ENCODE measurements around the gene COL23A1. TPM values are rescaled to one million over a fixed set of nuclear protein-coding genes. Genes with fewer than 3 reads are reported as not detected.

The COL23A1 gene
- polyA plus RNA-seq, 1 donor (not counting 4 experiments of a cell fraction or from before 2014, with no cell fraction given), result not detected

DNA sequence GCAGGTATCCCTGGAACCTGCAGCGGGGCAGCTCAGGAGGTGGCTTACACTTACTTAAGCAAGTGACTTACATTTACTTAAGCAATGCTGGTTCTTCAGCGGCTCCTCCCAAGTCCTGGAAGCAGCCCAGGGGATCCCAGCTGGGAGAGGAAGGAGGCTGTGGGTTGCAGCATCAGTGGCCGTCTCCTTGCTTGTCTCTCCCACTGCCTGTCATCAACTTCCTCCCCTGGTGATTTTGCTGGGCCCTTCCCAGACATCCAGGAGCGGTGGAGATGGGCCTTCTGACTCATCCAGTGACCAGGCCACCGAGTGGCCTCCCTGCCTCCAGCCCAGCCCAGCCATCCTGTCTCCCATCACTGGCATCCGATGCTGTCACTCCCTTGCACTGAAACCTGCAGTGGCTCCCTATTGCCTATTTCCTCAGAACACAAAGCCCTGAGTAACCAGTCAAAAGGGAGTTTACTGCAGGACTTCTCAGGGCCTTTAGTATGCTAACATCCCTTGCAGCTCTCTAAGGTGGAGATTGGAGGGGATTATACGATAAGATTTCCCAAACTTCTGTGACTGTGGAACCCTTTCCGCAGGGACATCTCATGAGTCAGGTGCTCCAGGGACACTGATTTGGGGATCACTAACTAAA lies 201.7 kb downstream of the COL23A1 start:
- no peak for FAIRE-seq
- no peaks in the 10 kb centered on the region for H3K4me1 ChIP-seq (ENCODE audit: control insufficient read depth, extremely low read depth, insufficient read depth, low read length)

GRCh38 chr5:178387856-178388190 lies 202.4 kb downstream of the COL23A1 start:
- no peaks in the 10 kb centered on the region for H3K9me1 ChIP-seq (ENCODE audit: control insufficient read depth, extremely low read depth, insufficient read depth, low read length)
- no peaks in the 10 kb centered on the region for H3K9me3 ChIP-seq (ENCODE audit: control insufficient read depth, low read depth, low read length)
- H3K4me3 ChIP-seq (ENCODE audit: control insufficient read depth in 2 of 3, extremely low read depth in 1 of 3, insufficient read depth in 2 of 3, low read depth in 1 of 3, low read length in 3 of 3), result no peak overlapping the region
- no peak overlapping the region for H3K9ac ChIP-seq (ENCODE audit: control insufficient read depth, extremely low read depth, insufficient read depth, low read length)
- H3K27ac ChIP-seq (ENCODE audit: control insufficient read depth, insufficient read depth, low read length), result no peak overlapping the region
- FAIRE-seq, result no peak
- no peak overlapping the region for H3K4me2 ChIP-seq (ENCODE audit: control insufficient read depth, extremely low read depth, insufficient read depth, low read depth, low read length)
- dilution Hi-C loops (cut with MboI; ENCODE audit: extremely low pct_ligation_motif_present, low sequenced_read_pairs), result no loop called here
- DNase-seq (ENCODE audit: low read depth, low spot score), result no peak
- TF ChIP-seq CTCF (optimal IDR thresholded peaks at IDR 0.05 in 1 of 3, IDR thresholded peaks at IDR 0.05 in 1 of 3, conservative IDR thresholded peaks at IDR 0.05 in 1 of 3; ENCODE audit: extremely low read depth in 1 of 3, insufficient read depth in 2 of 3, low read length in 3 of 3) (no peak), EZH2 (IDR thresholded peaks at IDR 0.05; ENCODE audit: low read length) (no peak)
- H4K20me1 ChIP-seq (ENCODE audit: control insufficient read depth, extremely low read depth, insufficient read depth, low read length), result no peaks in the 10 kb centered on the region
- H3K36me3 ChIP-seq (ENCODE audit: control insufficient read depth in 2 of 2, extremely low read depth in 1 of 2, insufficient read depth in 2 of 2, low read length in 2 of 2), result no peaks in the 10 kb centered on the region
- no peaks in the 10 kb centered on the region for H3K4me1 ChIP-seq (ENCODE audit: control insufficient read depth, extremely low read depth, insufficient read depth, low read length)
- H3K27me3 ChIP-seq (ENCODE audit: control insufficient read depth, extremely low read depth, insufficient read depth, low read length), result no peaks in the 10 kb centered on the region
- H2AFZ ChIP-seq (ENCODE audit: control insufficient read depth, low read length), result no peak overlapping the region
- no peaks in the 10 kb centered on the region for H3K79me2 ChIP-seq (ENCODE audit: control insufficient read depth, insufficient read depth, low read length)

More for the DNA sequence above, 201.7 kb downstream of the COL23A1 start:
- no peaks in the 10 kb centered on the region for H3K9me1 ChIP-seq (ENCODE audit: control insufficient read depth, extremely low read depth, insufficient read depth, low read length)
- no peak overlapping the region for H2AFZ ChIP-seq (ENCODE audit: control insufficient read depth, low read length)
- no peak overlapping the region for H3K9ac ChIP-seq (ENCODE audit: control insufficient read depth, extremely low read depth, insufficient read depth, low read length)
- TF ChIP-seq CTCF (optimal IDR thresholded peaks at IDR 0.05 in 1 of 3, IDR thresholded peaks at IDR 0.05 in 1 of 3, conservative IDR thresholded peaks at IDR 0.05 in 1 of 3; ENCODE audit: extremely low read depth in 1 of 3, insufficient read depth in 2 of 3, low read length in 3 of 3) (no peak), EZH2 (IDR thresholded peaks at IDR 0.05; ENCODE audit: low read length) (no peak)
- H3K27me3 ChIP-seq (ENCODE audit: control insufficient read depth, extremely low read depth, insufficient read depth, low read length), result no peaks in the 10 kb centered on the region
- no peaks in the 10 kb centered on the region for H3K9me3 ChIP-seq (ENCODE audit: control insufficient read depth, low read depth, low read length)
- no peaks in the 10 kb centered on the region for H3K79me2 ChIP-seq (ENCODE audit: control insufficient read depth, insufficient read depth, low read length)
- no peak overlapping the region for H3K27ac ChIP-seq (ENCODE audit: control insufficient read depth, insufficient read depth, low read length)
- H3K4me2 ChIP-seq (ENCODE audit: control insufficient read depth, extremely low read depth, insufficient read depth, low read depth, low read length), result no peak overlapping the region
- no peaks in the 10 kb centered on the region for H3K36me3 ChIP-seq (ENCODE audit: control insufficient read depth in 2 of 2, extremely low read depth in 1 of 2, insufficient read depth in 2 of 2, low read length in 2 of 2)
- no peak overlapping the region for H3K4me3 ChIP-seq (ENCODE audit: control insufficient read depth in 2 of 3, extremely low read depth in 1 of 3, insufficient read depth in 2 of 3, low read depth in 1 of 3, low read length in 3 of 3)
- no peaks in the 10 kb centered on the region for H4K20me1 ChIP-seq (ENCODE audit: control insufficient read depth, extremely low read depth, insufficient read depth, low read length)
- dilution Hi-C loops (cut with MboI; ENCODE audit: extremely low pct_ligation_motif_present, low sequenced_read_pairs), result no loop called here
- no peak for DNase-seq (ENCODE audit: low read depth, low spot score)
